Loucy (cell line): ENCODE results near the gene STARD13.

Experiments
- H2AFZ ChIP-seq: fragments of 200-600 bp; sonication (generic); 2 replicates; pipeline ENCODE4 v1.6.0; 2016; ENCODE audit warnings: antibody characterized with exemption, mild to moderate bottlenecking, low read length, moderate library complexity
- H3F3A ChIP-seq: fragments of 200-600 bp; 2 replicates; pipeline ENCODE4 v1.6.0; 2016; ENCODE audit warnings: antibody characterized with exemption, low read depth, mild to moderate bottlenecking
- H3K27me3 ChIP-seq: fragments of 200-600 bp; sonication (generic); 2 replicates; pipeline ENCODE4 v1.6.1; 2014; ENCODE audit warnings: low read length, mild to moderate bottlenecking; ENCODE audit not compliant: insufficient read depth, poor library complexity, severe bottlenecking
- H3K36me3 ChIP-seq: fragments of 200-600 bp; sonication (generic); 2 replicates; pipeline ENCODE4 v1.6.1; 2016; ENCODE audit warnings: low read length; ENCODE audit not compliant: insufficient read depth
- H3K4me1 ChIP-seq: fragments of 200-600 bp; sonication (generic); 2 replicates; pipeline ENCODE4 v1.5.1; 2014; ENCODE audit warnings: low read length, mild to moderate bottlenecking; ENCODE audit not compliant: insufficient read depth, poor library complexity, severe bottlenecking
- H3K4me2 ChIP-seq: fragments of 200-600 bp; sonication (generic); 2 replicates; pipeline ENCODE4 v1.6.0; 2014; ENCODE audit warnings: antibody characterized with exemption, low read length, low read depth, mild to moderate bottlenecking; ENCODE audit not compliant: poor library complexity, severe bottlenecking
- H3K4me3 ChIP-seq: fragments of 200-600 bp; sonication (generic); 2 replicates; pipeline ENCODE4 v1.5.1; 2014; ENCODE audit warnings: low read length, mild to moderate bottlenecking, mixed read lengths; ENCODE audit not compliant: poor library complexity, severe bottlenecking
- H3K79me2 ChIP-seq: fragments of 200-600 bp; sonication (generic); 2 replicates; pipeline ENCODE4 v1.6.1; 2014; ENCODE audit warnings: low read length; ENCODE audit not compliant: insufficient read depth
- H3K9ac ChIP-seq: fragments of 200-600 bp; sonication (generic); 2 replicates; pipeline ENCODE4 v1.6.0; 2014; ENCODE audit warnings: mild to moderate bottlenecking, low read depth, low read length, moderate library complexity; ENCODE audit not compliant: poor library complexity, severe bottlenecking
- H3K9me2 ChIP-seq: fragments of 200-600 bp; sonication (generic); replicated peaks from 2 replicates; pipeline ENCODE4 v1.6.1; 2016; ENCODE audit warnings: low read depth, low read length, mixed read lengths
- H3K9me3 ChIP-seq: fragments of 200-600 bp; sonication (generic); 2 replicates; pipeline ENCODE4 v1.6.1; 2014; ENCODE audit warnings: mild to moderate bottlenecking, antibody characterized with exemption, low read length, low read depth; ENCODE audit not compliant: insufficient read depth
- H4K20me1 ChIP-seq: fragments of 200-600 bp; sonication (generic); 2 replicates; pipeline ENCODE4 v1.6.0; 2014; ENCODE audit warnings: antibody characterized with exemption, low read length, mild to moderate bottlenecking; ENCODE audit not compliant: insufficient read depth, poor library complexity, severe bottlenecking
- EZH2phosphoT487 ChIP-seq: fragments of 200-600 bp; IDR thresholded peaks from 2 replicates; pipeline ENCODE4 v1.6.1; 2018; ENCODE audit warnings: antibody characterized with exemption, mild to moderate bottlenecking, moderate library complexity, borderline replicate concordance
- TF ChIP-seq, protein P1 (sequence below): fragments of 200-600 bp; sonication (generic); conservative IDR thresholded peaks from 2 replicates; pipeline ENCODE4 v1.5.1; 2014; ENCODE audit warnings: mild to moderate bottlenecking, antibody characterized with exemption, low read length

The STARD13 gene

GRCh38 chr13:33134213-33134612, 151.3 kb downstream of the STARD13 start:
- Histone ChIP-seq H4K20me1 (no peaks in the 10 kb centered on the region), H3F3A (no peaks in the 10 kb centered on the region), H3K79me2 (no peaks in the 10 kb centered on the region), H3K4me3 (no peak overlapping the region), H3K9me2 (no peaks in the 10 kb centered on the region), H3K4me2 (no peak overlapping the region), H3K9me3 (no peaks in the 10 kb centered on the region; the same call in 1 of the 2 replicates), H2AFZ (no peak overlapping the region), H3K27me3 (no peaks in the 10 kb centered on the region), H3K9ac (no peak overlapping the region), H3K36me3 (no peaks in the 10 kb centered on the region), H3K4me1 (no peaks in the 10 kb centered on the region)
- TF ChIP-seq EZH2phosphoT487, result no peak
- TF ChIP-seq, protein P1, sequence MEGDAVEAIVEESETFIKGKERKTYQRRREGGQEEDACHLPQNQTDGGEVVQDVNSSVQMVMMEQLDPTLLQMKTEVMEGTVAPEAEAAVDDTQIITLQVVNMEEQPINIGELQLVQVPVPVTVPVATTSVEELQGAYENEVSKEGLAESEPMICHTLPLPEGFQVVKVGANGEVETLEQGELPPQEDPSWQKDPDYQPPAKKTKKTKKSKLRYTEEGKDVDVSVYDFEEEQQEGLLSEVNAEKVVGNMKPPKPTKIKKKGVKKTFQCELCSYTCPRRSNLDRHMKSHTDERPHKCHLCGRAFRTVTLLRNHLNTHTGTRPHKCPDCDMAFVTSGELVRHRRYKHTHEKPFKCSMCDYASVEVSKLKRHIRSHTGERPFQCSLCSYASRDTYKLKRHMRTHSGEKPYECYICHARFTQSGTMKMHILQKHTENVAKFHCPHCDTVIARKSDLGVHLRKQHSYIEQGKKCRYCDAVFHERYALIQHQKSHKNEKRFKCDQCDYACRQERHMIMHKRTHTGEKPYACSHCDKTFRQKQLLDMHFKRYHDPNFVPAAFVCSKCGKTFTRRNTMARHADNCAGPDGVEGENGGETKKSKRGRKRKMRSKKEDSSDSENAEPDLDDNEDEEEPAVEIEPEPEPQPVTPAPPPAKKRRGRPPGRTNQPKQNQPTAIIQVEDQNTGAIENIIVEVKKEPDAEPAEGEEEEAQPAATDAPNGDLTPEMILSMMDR, result no peak

- Histone ChIP-seq H3K9me3 (no peaks in the 10 kb centered on the region; the same call in 1 of the 2 replicates), H3K4me2 (no peak overlapping the region), H4K20me1 (no peaks in the 10 kb centered on the region), H3K79me2 (no peaks in the 10 kb centered on the region), H3K27me3 (no peaks in the 10 kb centered on the region), H3F3A (no peaks in the 10 kb centered on the region), H3K9ac (no peak overlapping the region), H3K4me3 (no peak overlapping the region), H3K9me2 (no peaks in the 10 kb centered on the region), H2AFZ (no peak overlapping the region), H3K4me1 (no peaks in the 10 kb centered on the region), H3K36me3 (no peaks in the 10 kb centered on the region)
- no peak for TF ChIP-seq EZH2phosphoT487
- TF ChIP-seq, protein P1, result no peak
Observed at GRCh38 chr13:33132644-33133440, 152.7 kb downstream of the STARD13 start.

DNA sequence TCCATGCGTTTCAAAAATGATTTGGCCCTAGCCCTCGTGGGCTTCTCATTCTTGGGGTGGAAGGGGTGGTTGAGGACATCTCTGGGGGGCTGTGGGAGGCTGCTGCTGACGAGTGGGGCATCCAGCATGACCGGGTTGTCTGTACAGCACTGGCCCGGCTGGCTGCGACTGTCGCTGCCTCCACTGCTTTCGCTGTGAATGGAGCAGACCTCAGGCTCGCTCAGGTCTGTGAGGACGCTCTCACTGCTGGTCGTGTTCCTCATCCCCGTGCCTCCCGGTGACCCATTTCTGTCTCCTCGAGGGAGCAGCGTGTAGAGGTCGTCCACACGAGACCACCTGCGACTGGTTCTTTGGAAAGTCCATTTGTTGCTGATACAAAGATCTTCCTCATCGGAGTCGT, 155.7 kb downstream of the STARD13 start:
- Histone ChIP-seq H3K9me3 (no peaks in the 10 kb centered on the region), H3K9me2 (no peaks in the 10 kb centered on the region), H3K4me1 (no peaks in the 10 kb centered on the region), H4K20me1 (no peaks in the 10 kb centered on the region), H3K36me3 (no peaks in the 10 kb centered on the region), H2AFZ (no peak overlapping the region), H3K27me3 (no peaks in the 10 kb centered on the region), H3K9ac (no peak overlapping the region), H3K79me2 (no peaks in the 10 kb centered on the region), H3K4me2 (no peak overlapping the region), H3K4me3 (no peak overlapping the region), H3F3A (no peaks in the 10 kb centered on the region)
- TF ChIP-seq, protein P1, result no peak
- TF ChIP-seq EZH2phosphoT487, result no peak
